Measurements from ENCODE around the gene TYMP. TPM values are rescaled to one million over a fixed set of nuclear protein-coding genes. Genes with fewer than 3 reads are reported as not detected.

Gene TYMP
- total and polyA plus RNA-seq, 2 of the 8 experiments (the other 6 are each of a cell fraction or from before 2014, with no cell fraction given): 0.43 to 0.48 TPM

DNA sequence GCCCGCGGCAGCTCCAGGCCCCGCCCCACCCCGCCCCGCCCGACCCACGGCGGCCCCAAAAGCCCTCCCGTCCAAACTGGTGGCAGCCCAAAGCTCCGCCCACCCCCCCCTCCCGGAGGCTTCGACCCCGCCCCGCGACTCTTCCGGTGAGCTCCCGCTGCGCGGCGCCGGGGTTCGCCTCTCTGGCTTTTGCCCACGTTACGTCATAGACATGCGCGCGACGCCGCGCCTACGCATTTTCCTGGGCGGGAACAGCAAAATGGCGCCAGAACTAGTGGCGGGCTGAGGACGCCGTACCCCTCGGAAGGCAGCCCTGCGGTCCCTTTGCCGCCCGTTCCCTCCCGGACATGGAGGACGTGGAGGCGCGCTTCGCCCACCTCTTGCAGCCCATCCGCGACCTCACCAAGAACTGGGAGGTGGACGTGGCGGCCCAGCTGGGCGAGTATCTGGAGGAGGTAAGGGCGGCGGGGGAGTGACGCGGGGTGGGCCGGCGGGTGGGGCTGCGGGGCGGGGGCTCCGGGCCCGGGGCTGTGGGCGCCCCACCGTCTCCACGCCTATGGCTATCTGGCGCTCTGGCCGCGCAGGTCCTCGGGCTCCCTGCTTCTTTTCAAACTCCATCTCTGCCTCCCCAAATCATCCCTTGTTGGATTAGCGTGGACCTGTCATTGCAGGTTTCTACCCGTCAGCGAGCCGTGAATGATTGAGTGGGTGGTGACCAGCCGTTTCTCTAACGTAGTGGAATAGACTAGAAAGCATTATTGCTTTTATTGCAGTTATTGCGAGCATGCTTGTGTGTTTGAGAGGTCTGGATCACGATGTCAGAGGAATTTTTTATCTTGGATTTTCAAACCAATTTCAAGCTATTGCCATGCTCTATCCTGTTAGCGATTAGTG is 21.6 kb downstream of the TYMP start, which contains the start of gene NCAPH2 (continued):
- TF ChIP-seq NRF1 (IDR thresholded peaks at IDR 0.05; ENCODE audit: low read depth, low read length): peak; percentile 26; the same call in 1 of the 2 replicates
- TF ChIP-seq CHD2 (IDR thresholded peaks at IDR 0.05; ENCODE audit: low read length): no peak
- TF ChIP-seq POU5F1 (IDR thresholded peaks at IDR 0.05; ENCODE audit: low read depth, low read length): no peak
- TF ChIP-seq SIRT6 (IDR thresholded peaks at IDR 0.05; ENCODE audit: low read length): no peak
- TF ChIP-seq EGR1 (IDR thresholded peaks at IDR 0.05; ENCODE audit: borderline replicate concordance, low read depth, low read length): peak; percentile 94
- peak; percentile 38; the same call in 1 of the 2 replicates for TF ChIP-seq CEBPB (IDR thresholded peaks at IDR 0.05; ENCODE audit: low read depth, low read length)
- TF ChIP-seq KDM4A (IDR thresholded peaks at IDR 0.05; ENCODE audit: low read depth, low read length, severe bottlenecking): peak; percentile 42
- no peak for TF ChIP-seq SP4 (IDR thresholded peaks at IDR 0.05; ENCODE audit: low read length)
- TF ChIP-seq, protein P1, sequence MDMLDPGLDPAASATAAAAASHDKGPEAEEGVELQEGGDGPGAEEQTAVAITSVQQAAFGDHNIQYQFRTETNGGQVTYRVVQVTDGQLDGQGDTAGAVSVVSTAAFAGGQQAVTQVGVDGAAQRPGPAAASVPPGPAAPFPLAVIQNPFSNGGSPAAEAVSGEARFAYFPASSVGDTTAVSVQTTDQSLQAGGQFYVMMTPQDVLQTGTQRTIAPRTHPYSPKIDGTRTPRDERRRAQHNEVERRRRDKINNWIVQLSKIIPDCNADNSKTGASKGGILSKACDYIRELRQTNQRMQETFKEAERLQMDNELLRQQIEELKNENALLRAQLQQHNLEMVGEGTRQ (IDR thresholded peaks at IDR 0.05; ENCODE audit: low read length): no peak
- peak; percentile 68; the same call in 1 of the 2 replicates for TF ChIP-seq SP1 (IDR thresholded peaks at IDR 0.05; ENCODE audit: low read depth, low read length)
- no peak for TF ChIP-seq CBX5 (IDR thresholded peaks at IDR 0.05; ENCODE audit: low read depth, low read length)
